Right cardiac atrium (tissue), 5 donors: ENCODE data around the gene KRTAP5-6. TPM values are rescaled to one million over a fixed set of nuclear protein-coding genes. Genes with fewer than 3 reads are reported as not detected.
"Not testable (repeated sequence)": the region's sequence is repeated elsewhere in the genome, so short reads cannot be mapped to it uniquely, and the experiment has no call there.

ENCODE experiments used
- ATAC-seq, 2 donors: fragments of 200-7000 bp; cut with Tn5 transposase; one replicate each; pipeline versions ENCODE4 v1.8.0 to v1.9.1; 2020; ENCODE audit warnings: moderate library complexity in 2 of 2, mild to moderate bottlenecking in 1 of 2
- DNase-seq, 3 donors: peaks; one replicate each; pipeline ENCODE4 v3.0.0-alpha.2; 2020
- H3K27ac ChIP-seq: one replicate; pipeline ENCODE4 v1.5.1; 2013; ENCODE audit warnings: mild to moderate bottlenecking, low read length, control low read depth, moderate library complexity
- H3K27me3 ChIP-seq: one replicate; pipeline ENCODE4 v1.6.1; 2013; ENCODE audit not compliant: control insufficient read depth, insufficient read depth
- H3K4me1 ChIP-seq: one replicate; pipeline ENCODE4 v1.6.1; 2013; ENCODE audit warnings: low read length; ENCODE audit not compliant: control insufficient read depth, insufficient read depth
- H3K4me3 ChIP-seq: one replicate; pipeline ENCODE4 v1.5.1; 2013; ENCODE audit warnings: low read length, control low read depth
- H3K9me3 ChIP-seq: one replicate; pipeline ENCODE4 v1.6.1; 2013; ENCODE audit warnings: low read length; ENCODE audit not compliant: control insufficient read depth
- WGBS: extraction: QIAGEN DNeasy Blood & Tissue Kit; methylation state at CpG from one replicate; pipeline ENCODE4 v1.1.7; 2013; 5-methylcytosine and 5-hydroxymethylcytosine counted together
- intact Hi-C, 4 donors: fragments of 100-400 bp; cut with DNase I; formaldehyde crosslinking; loops; one replicate each; pipeline versions ENCODE4 v1.11.0 to v1.14.0; 2022 to 2023
- polyA plus RNA-seq: library from polyadenylated mRNA; stranded (reverse); fragments of 200-250 nt; gene quantifications from one replicate; pipeline ENCODE4 v1.2.3, GENCODE V29; 2013
- total RNA-seq, 4 donors: library from RNA; stranded (reverse); fragmentation: NEBNext Ultra II Directional; extraction: Animal tissue kit (Norgen Biotek cat#: 25700); gene quantifications; one replicate each; pipeline ENCODE4 v1.2.1, GENCODE V29; 2021
- donor health status: healthy with polysubstance abuse.
- donor health status: DM: no; HTN: yes; CAD: no.
- donor health status: DM: no; HTN: no; CAD: no.
- donor health status: DM: no; HTN: yes; CAD: no; lungs with severe emphysema.
- donor health status: DM: yes; HTN: yes; CAD: no.

Gene KRTAP5-6
- total and polyA plus RNA-seq, 5 donors, result not detected

- DNase-seq (no peak), ATAC-seq (no peak)
- H3K4me3 ChIP-seq, result no peak overlapping the region
- H3K4me1 ChIP-seq, result peaks cover 5% of the 10 kb centered on the region
- no peaks in the 10 kb centered on the region for H3K27me3 ChIP-seq
- intact Hi-C loops, result no loop called here
- H3K9me3 ChIP-seq, result no peaks in the 10 kb centered on the region
- H3K27ac ChIP-seq, result no peak overlapping the region
- WGBS, result 78% methylated on average over 6 of the region's 8 CpGs
These were observed 31.7 kb upstream of the KRTAP5-6 start for GRCh38 chr11:1665313-1665712.

DNA sequence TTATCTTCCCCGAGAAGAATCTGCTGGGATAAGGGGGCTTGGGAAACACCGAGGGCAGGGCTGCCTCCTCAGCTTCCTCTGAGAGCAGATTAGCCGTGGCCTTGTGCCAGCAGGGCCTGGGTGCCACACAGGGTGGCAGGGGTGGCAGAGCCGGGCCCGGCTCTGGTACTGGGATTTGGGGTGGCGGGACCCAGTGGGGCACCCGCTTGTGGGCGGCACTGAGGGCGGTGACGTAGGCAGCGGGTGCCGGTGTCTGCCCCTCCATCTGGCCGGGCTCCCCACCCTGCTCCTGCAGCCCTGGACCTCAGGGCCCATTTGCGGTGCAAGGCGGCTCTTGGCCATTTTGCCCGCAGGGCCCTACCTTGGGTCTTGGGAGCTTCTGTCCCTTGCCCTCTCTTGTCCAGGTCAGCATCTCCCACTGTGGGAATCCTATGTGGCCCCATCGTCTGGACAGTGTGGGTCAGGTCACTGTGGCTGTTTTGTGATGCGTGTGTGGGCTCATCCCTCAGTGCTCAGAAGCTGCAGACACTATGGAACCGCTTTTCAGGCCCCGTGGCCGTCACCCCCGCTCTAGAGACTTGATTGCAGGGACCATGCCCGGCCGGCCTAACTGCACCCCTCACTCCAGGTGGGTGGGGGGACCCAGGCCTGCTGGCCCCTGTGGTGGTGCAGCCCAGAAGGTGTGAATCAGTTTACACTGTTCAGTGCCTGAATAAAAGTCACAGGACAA, 29.7 kb upstream of the KRTAP5-6 start:
- intact Hi-C loops, result no loop called here
- Histone ChIP-seq H3K27me3 (no peaks in the 10 kb centered on the region), H3K9me3 (no peaks in the 10 kb centered on the region)

GRCh38 chr11:1667906-1668305, 29.1 kb upstream of the KRTAP5-6 start:
- DNase-seq, result peak in 2 of 3 donors; percentile 61 to 70
- ATAC-seq, result peak; percentile 48 to 63
- no peak overlapping the region for H3K27ac ChIP-seq
- H3K27me3 ChIP-seq, result no peaks in the 10 kb centered on the region
- intact Hi-C loops, result no loop called here
- 23% methylated on average over 16 of the region's 16 CpGs for WGBS
- no peak overlapping the region for H3K4me3 ChIP-seq
- H3K9me3 ChIP-seq, result no peaks in the 10 kb centered on the region
- peaks cover 5% of the 10 kb centered on the region for H3K4me1 ChIP-seq

More for the DNA sequence above, 29.7 kb upstream of the KRTAP5-6 start:
- ATAC-seq, result peak in 1 of 2 donors; percentile 27
- H3K27ac ChIP-seq, result no peak overlapping the region
- H3K4me3 ChIP-seq, result no peak overlapping the region
- 77% methylated on average over 24 of the region's 24 CpGs for WGBS
- no peak for DNase-seq
- H3K4me1 ChIP-seq, result peaks cover 5% of the 10 kb centered on the region

GRCh38 chr11:1668911-1669473, 28.0 kb upstream of the KRTAP5-6 start:
- Histone ChIP-seq H3K9me3 (no peaks in the 10 kb centered on the region), H3K4me1 (peaks cover 5% of the 10 kb centered on the region), H3K27ac (no peak overlapping the region), H3K4me3 (no peak overlapping the region), H3K27me3 (no peaks in the 10 kb centered on the region)
- intact Hi-C loops, result no loop called here
- 85% methylated on average over 13 of the region's 13 CpGs for WGBS
- ATAC-seq, result no peak
- DNase-seq, result no peak

DNA sequence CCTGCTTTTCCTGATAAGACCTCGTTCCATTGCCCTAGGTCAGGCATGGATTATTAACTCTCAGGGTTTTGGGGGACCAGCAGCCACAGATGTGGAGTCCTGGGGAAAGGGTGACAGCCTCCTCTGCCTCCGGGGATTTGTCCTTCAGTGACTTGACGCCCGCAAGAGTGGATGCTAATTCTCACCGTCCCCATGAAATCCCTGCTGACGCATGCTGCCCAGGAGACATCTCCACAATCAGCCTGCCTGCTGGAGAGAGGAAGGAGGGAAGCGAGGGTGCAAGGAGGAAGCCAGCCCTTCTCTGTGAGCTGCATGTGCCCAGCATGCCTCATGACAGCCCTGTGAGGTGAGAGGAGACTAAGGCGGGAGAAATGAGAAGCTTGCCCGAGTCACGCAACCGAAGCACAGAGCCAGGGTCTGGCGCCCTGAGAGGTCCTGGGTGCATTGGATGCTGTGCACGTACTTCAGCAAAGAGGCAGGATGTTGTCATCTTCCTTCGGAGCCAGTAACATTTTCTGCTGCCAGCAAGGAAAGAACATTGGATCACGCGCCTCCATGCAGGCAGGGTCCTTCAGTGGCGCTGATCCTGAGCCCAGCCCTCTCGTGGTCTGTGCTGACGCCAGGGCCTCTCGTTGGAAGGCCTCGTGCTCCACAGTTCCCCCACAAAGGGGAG, 27.3 kb upstream of the KRTAP5-6 start:
- ATAC-seq, result no peak
- Histone ChIP-seq H3K27ac (no peak overlapping the region), H3K27me3 (no peaks in the 10 kb centered on the region), H3K4me1 (peaks cover 5% of the 10 kb centered on the region), H3K4me3 (no peak overlapping the region), H3K9me3 (no peaks in the 10 kb centered on the region)
- peak in 1 of 3 donors; percentile 58 for DNase-seq
- intact Hi-C loops, result no loop called here
- 43% methylated on average over 21 of the region's 21 CpGs for WGBS

DNA sequence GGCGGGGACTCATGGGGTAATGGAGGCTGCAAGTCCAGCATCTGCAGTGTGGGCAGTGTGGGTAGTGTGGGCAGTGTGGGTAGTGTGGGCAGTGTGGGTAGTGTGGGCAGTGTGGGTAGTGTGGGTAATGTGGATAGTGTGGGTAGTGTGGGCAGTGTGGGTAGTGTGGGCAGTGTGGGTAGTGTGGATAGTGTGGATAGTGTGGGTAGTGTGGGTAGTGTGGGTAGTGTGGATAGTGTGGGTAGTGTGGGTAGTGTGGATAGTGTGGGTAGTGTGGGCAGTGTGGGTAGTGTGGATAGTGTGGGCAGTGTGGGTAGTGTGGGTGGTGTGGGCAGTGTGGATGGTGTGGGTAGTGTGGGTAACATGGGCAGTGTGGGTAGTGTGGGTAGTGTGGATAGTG, 26.5 kb upstream of the KRTAP5-6 start:
- intact Hi-C loops, H3K4me3 ChIP-seq, ATAC-seq, H3K4me1 ChIP-seq, DNase-seq, H3K9me3 ChIP-seq, H3K27ac ChIP-seq, H3K27me3 ChIP-seq: not testable (repeated sequence)
- 96% methylated on average over 1 of the region's 1 CpG for WGBS

DNA sequence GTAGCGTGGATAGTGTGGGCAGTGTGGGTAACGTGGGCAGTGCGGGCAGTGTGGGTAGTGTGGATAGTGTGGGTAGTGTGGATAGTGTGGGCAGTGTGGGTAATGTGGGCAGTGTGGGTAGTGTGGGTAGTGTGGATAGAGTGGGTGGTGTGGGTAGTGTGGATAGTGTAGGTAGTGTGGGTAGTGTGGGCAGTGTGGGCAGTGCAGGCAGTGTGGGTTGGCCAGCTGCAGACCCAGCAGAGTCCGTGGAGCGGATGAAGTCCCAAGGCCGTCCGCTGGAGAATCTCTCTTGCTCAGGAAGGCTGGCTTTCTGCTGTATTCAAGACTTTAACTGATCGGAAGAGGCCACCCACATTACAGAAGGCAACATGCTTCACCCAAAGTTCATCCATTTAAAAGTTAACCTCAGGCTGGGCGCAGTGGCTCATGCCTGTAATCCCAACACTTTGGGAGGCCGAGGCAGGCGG, 26.1 kb upstream of the KRTAP5-6 start:
- no peaks in the 10 kb centered on the region for H3K9me3 ChIP-seq
- H3K4me1 ChIP-seq, result peaks cover 5% of the 10 kb centered on the region
- DNase-seq, result no peak
- H3K4me3 ChIP-seq, result no peak overlapping the region
- intact Hi-C loops, result no loop called here
- no peak for ATAC-seq
- WGBS, result 87% methylated on average over 11 of the region's 11 CpGs
- no peak overlapping the region for H3K27ac ChIP-seq
- H3K27me3 ChIP-seq, result no peaks in the 10 kb centered on the region

DNA sequence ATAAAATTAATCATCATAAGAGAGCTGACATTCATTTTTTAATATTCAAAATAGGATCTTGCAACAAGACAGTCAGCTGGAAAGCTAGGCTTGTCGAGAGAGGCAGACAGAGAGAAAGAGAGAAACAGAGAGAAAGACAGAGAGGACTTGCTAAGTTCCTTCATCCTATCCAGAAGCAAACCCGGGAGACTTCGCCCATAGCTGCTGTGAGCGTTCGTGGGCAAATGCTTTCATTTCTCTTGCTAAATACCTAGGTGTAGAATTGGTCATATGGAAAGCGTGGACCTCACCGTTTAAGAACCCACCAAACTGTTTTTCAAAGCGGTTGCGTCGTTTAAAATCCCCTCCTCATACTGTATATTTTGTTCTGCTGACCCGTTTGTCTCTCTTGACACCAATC, 25.3 kb upstream of the KRTAP5-6 start:
- Histone ChIP-seq H3K9me3 (no peaks in the 10 kb centered on the region), H3K4me3 (no peak overlapping the region), H3K27ac (no peak overlapping the region), H3K4me1 (peaks cover 5% of the 10 kb centered on the region), H3K27me3 (no peaks in the 10 kb centered on the region)
- WGBS, result 82% methylated on average over 11 of the region's 11 CpGs
- ATAC-seq (no peak), DNase-seq (no peak)
- intact Hi-C loops, result no loop called here

- no peak for ATAC-seq
- H3K4me1 ChIP-seq, result peaks cover 3% of the 10 kb centered on the region
- H3K27ac ChIP-seq, result no peak overlapping the region
- WGBS, result 78% methylated on average over 15 of the region's 15 CpGs
- DNase-seq, result no peak
- no peak overlapping the region for H3K4me3 ChIP-seq
- intact Hi-C loops, result no loop called here
- no peaks in the 10 kb centered on the region for H3K27me3 ChIP-seq
- no peaks in the 10 kb centered on the region for H3K9me3 ChIP-seq
These were observed 24.2 kb upstream of the KRTAP5-6 start for GRCh38 chr11:1672613-1673350.

- DNase-seq, result no peak
- Histone ChIP-seq H3K4me3 (no peak overlapping the region), H3K27ac (no peak overlapping the region), H3K4me1 (peaks cover 3% of the 10 kb centered on the region), H3K27me3 (no peaks in the 10 kb centered on the region), H3K9me3 (no peaks in the 10 kb centered on the region)
- WGBS, result 47% methylated on average over 11 of the region's 11 CpGs
- no peak for ATAC-seq
- intact Hi-C loops, result no loop called here
These were observed 23.4 kb upstream of the KRTAP5-6 start for GRCh38 chr11:1673446-1674172.
